NCI-H345 treated with DMSO at 0.1 percent for 48 hours (cell line): ENCODE data around the gene CREBBP.

Experiments
- DNase-seq: peaks from one replicate; lab custom pipeline; 2025; ENCODE audit not compliant: unreplicated experiment; lab: John Stamatoyannopoulos, UW

Gene CREBBP

GRCh38 chr16:3767333-3767986 lies 113.1 kb downstream of the CREBBP start:
- no peak for DNase-seq

- DNase-seq, result no peak
Observed at GRCh38 chr16:3766177-3766576, 114.3 kb downstream of the CREBBP start.

- no peak for DNase-seq
Observed at GRCh38 chr16:3764409-3764808, 116.1 kb downstream of the CREBBP start.

- DNase-seq, result no peak
Observed at GRCh38 chr16:3762107-3762750, 118.3 kb downstream of the CREBBP start.

- DNase-seq, result no peak
Observed at GRCh38 chr16:3761375-3762106, 119.0 kb downstream of the CREBBP start.

- DNase-seq, result no peak
Observed at GRCh38 chr16:3760518-3760917, 120.0 kb downstream of the CREBBP start.

GRCh38 chr16:3759736-3760135 lies 120.8 kb downstream of the CREBBP start:
- no peak for DNase-seq

- no peak for DNase-seq
Observed at GRCh38 chr16:3756113-3756512, 124.4 kb downstream of the CREBBP start.

GRCh38 chr16:3755249-3755648 lies 125.3 kb downstream of the CREBBP start:
- no peak for DNase-seq

- no peak for DNase-seq
Observed at GRCh38 chr16:3754772-3755171, 125.7 kb downstream of the CREBBP start.

GRCh38 chr16:3754081-3754703 lies 126.3 kb downstream of the CREBBP start:
- no peak for DNase-seq

- DNase-seq, result no peak
Observed at GRCh38 chr16:3752984-3753383, 127.5 kb downstream of the CREBBP start.

GRCh38 chr16:3751878-3752277 lies 128.6 kb downstream of the CREBBP start:
- no peak for DNase-seq

GRCh38 chr16:3748307-3748706 lies 132.2 kb downstream of the CREBBP start:
- no peak for DNase-seq

GRCh38 chr16:3745751-3746355 lies 134.7 kb downstream of the CREBBP start:
- DNase-seq, result no peak

GRCh38 chr16:3744018-3744417 lies 136.5 kb downstream of the CREBBP start:
- DNase-seq, result no peak

GRCh38 chr16:3740934-3741333 lies 139.6 kb downstream of the CREBBP start:
- DNase-seq, result no peak

- DNase-seq, result no peak
Observed at GRCh38 chr16:3740186-3740585, 140.3 kb downstream of the CREBBP start.

- DNase-seq, result no peak
Observed at GRCh38 chr16:3739636-3740035, 140.9 kb downstream of the CREBBP start.

GRCh38 chr16:3738541-3738940 lies 142.0 kb downstream of the CREBBP start:
- no peak for DNase-seq

- DNase-seq, result no peak
Observed at GRCh38 chr16:3738128-3738527, 142.4 kb downstream of the CREBBP start.
